SK-N-MC (cell line): ENCODE results near the gene RD3L.

Source experiments
- DNase-seq: peaks from one replicate; pipeline ENCODE4 v3.0.0-alpha.2; 2011; ENCODE audit warnings: low read depth, low spot score
- H3K27ac ChIP-seq: fragments of 200-600 bp; sonication (generic); 2 replicates; pipeline ENCODE4 v1.5.1; 2016; ENCODE audit warnings: mixed run types
- H3K36me3 ChIP-seq: fragments of 200-600 bp; sonication (generic); 2 replicates; pipeline ENCODE4 v1.6.1; 2017; ENCODE audit warnings: antibody characterized with exemption, low read length, mixed read lengths; ENCODE audit not compliant: insufficient read depth
- H3K4me3 ChIP-seq: fragments of 200-600 bp; sonication (generic); 2 replicates; pipeline ENCODE4 v1.5.1; 2016
- H3K9ac ChIP-seq: fragments of 200-600 bp; sonication (generic); 2 replicates; pipeline ENCODE4 v1.8.0; 2017; ENCODE audit warnings: mixed run types, mixed read lengths; ENCODE audit not compliant: insufficient read length
- H3K9me3 ChIP-seq: fragments of 200-600 bp; sonication (generic); 2 replicates; pipeline ENCODE4 v1.6.1; 2017; ENCODE audit warnings: low read depth, mild to moderate bottlenecking, antibody characterized with exemption, low read length, moderate library complexity, mixed read lengths
- EZH2 ChIP-seq: fragments of 200-600 bp; sonication (generic); IDR thresholded peaks from one replicate; pipeline ENCODE4 v1.6.1; 2017; ENCODE audit warnings: antibody characterized with exemption
- FOXP2 ChIP-seq: optimal IDR thresholded peaks from 2 replicates; pipeline ENCODE3; 2011; ENCODE audit warnings: mild to moderate bottlenecking, moderate library complexity; ENCODE audit not compliant: insufficient read depth; ENCODE audit errors: extremely low read length, control extremely low read depth
- POLR2AphosphoS5 ChIP-seq: IDR thresholded peaks from 2 replicates; pipeline ENCODE4 v1.6.1; 2012; ENCODE audit warnings: mild to moderate bottlenecking, low read depth, low read length, borderline replicate concordance

The RD3L gene

GRCh38 chr14:103961928-103962578, 19.7 kb upstream of the RD3L start:
- no peak overlapping the region for H3K9ac ChIP-seq
- H3K4me3 ChIP-seq: no peak overlapping the region
- DNase-seq: no peak

GRCh38 chr14:103960457-103961055, 18.2 kb upstream of the RD3L start:
- Histone ChIP-seq H3K4me3 (no peak overlapping the region), H3K27ac (no peak overlapping the region), H3K36me3 (no peaks in the 10 kb centered on the region), H3K9me3 (no peaks in the 10 kb centered on the region), H3K9ac (no peak overlapping the region)
- no peak for TF ChIP-seq EZH2
- no peak for TF ChIP-seq POLR2AphosphoS5
- no peak for TF ChIP-seq FOXP2
- no peak for DNase-seq

More at GRCh38 chr14:103961928-103962578, 19.7 kb upstream of the RD3L start:
- Histone ChIP-seq H3K36me3 (no peaks in the 10 kb centered on the region), H3K27ac (no peak overlapping the region), H3K9me3 (no peaks in the 10 kb centered on the region)
- TF ChIP-seq FOXP2: no peak
- no peak for TF ChIP-seq EZH2
- no peak for TF ChIP-seq POLR2AphosphoS5

- H3K4me3 ChIP-seq: no peak overlapping the region
- H3K36me3 ChIP-seq: no peaks in the 10 kb centered on the region
- no peak overlapping the region for H3K9ac ChIP-seq
- H3K9me3 ChIP-seq: peaks cover 2% of the 10 kb centered on the region; the same call in 1 of the 2 replicates
- H3K27ac ChIP-seq: no peak overlapping the region
- no peak for DNase-seq
- TF ChIP-seq FOXP2 (no peak), EZH2 (no peak), POLR2AphosphoS5 (no peak)
Measured at GRCh38 chr14:103949131-103949790, 6.9 kb upstream of the RD3L start.

GRCh38 chr14:103948442-103948841, 6.1 kb upstream of the RD3L start:
- no peak for DNase-seq
- Histone ChIP-seq H3K27ac (no peak overlapping the region), H3K9ac (no peak overlapping the region), H3K36me3 (no peaks in the 10 kb centered on the region), H3K9me3 (peaks cover 2% of the 10 kb centered on the region; the same call in 1 of the 2 replicates), H3K4me3 (no peak overlapping the region)
- TF ChIP-seq POLR2AphosphoS5: no peak
- TF ChIP-seq FOXP2: no peak
- no peak for TF ChIP-seq EZH2

GRCh38 chr14:103946975-103947374, 4.6 kb upstream of the RD3L start:
- Histone ChIP-seq H3K9me3 (peaks cover 2% of the 10 kb centered on the region; the same call in 1 of the 2 replicates), H3K36me3 (no peaks in the 10 kb centered on the region), H3K9ac (no peak overlapping the region), H3K4me3 (no peak overlapping the region), H3K27ac (no peak overlapping the region)
- TF ChIP-seq EZH2 (no peak), FOXP2 (no peak), POLR2AphosphoS5 (no peak)
- DNase-seq: no peak

- no peak for TF ChIP-seq POLR2AphosphoS5
- TF ChIP-seq EZH2: no peak
- no peak for TF ChIP-seq FOXP2
- H3K4me3 ChIP-seq: no peak overlapping the region
- no peaks in the 10 kb centered on the region for H3K36me3 ChIP-seq
- no peak overlapping the region for H3K27ac ChIP-seq
- H3K9me3 ChIP-seq: peaks cover 2% of the 10 kb centered on the region; the same call in 1 of the 2 replicates
- no peak for DNase-seq
- H3K9ac ChIP-seq: no peak overlapping the region
Measured at GRCh38 chr14:103943673-103944072, 1.3 kb upstream of the RD3L start.

GRCh38 chr14:103941462-103941861, 867 bp downstream of the RD3L start:
- peaks cover under 1% of the 10 kb centered on the region; the same call in 1 of the 2 replicates for H3K9me3 ChIP-seq
- no peak for DNase-seq
- no peak overlapping the region for H3K4me3 ChIP-seq

GRCh38 chr14:103935102-103935501, 7.2 kb downstream of the RD3L start:
- Histone ChIP-seq H3K4me3 (no peak overlapping the region), H3K9ac (no peak overlapping the region), H3K9me3 (no peaks in the 10 kb centered on the region), H3K36me3 (no peaks in the 10 kb centered on the region), H3K27ac (no peak overlapping the region)
- no peak for TF ChIP-seq EZH2
- no peak for TF ChIP-seq FOXP2
- no peak for TF ChIP-seq POLR2AphosphoS5
- no peak for DNase-seq

More at GRCh38 chr14:103941462-103941861, 867 bp downstream of the RD3L start:
- Histone ChIP-seq H3K27ac (no peak overlapping the region), H3K36me3 (no peaks in the 10 kb centered on the region), H3K9ac (no peak overlapping the region)
- TF ChIP-seq EZH2 (no peak), POLR2AphosphoS5 (no peak), FOXP2 (no peak)
